Measurements from ENCODE around the gene PHF21A. TPM values are rescaled to one million over a fixed set of nuclear protein-coding genes. Genes with fewer than 3 reads are reported as not detected.

PHF21A gene
- total RNA-seq, 4 donors from 2014 or later = 8.9 to 118 (median 34.4) TPM

DNA sequence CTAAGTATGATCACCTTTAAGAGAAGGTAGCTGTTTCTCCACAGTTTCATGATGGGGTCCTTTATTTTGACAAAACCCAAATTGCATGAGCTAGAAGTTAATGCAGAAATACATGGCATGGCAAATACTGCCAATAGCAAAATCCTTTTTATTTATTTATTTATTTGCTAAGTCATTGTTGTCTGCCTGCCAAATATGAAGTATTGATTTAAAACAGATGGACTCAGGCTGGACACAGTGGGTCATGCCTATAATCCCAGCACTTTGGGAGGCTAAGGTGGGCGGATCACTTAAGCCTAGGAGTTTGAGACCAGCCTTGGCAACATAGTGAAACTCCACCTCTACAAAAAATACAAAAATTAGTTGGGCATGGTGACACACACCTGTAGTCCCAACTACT is 146.4 kb downstream of the PHF21A start:
- Histone ChIP-seq H3K4me3 (no peak overlapping the region), H3K9me3 (no peaks in the 10 kb centered on the region), H3K27me3 (no peaks in the 10 kb centered on the region), H3K36me3 (peaks cover 0 to 47% (median 2%) of the 10 kb centered on the region in 3 donors), H3K4me1 (no peaks in the 10 kb centered on the region), H3K27ac (no peak overlapping the region)
- DNase-seq = no peak
- TF ChIP-seq POLR2A (IDR thresholded peaks at IDR 0.05) (no peak), CTCF (IDR thresholded peaks at IDR 0.05) (no peak)

DNA sequence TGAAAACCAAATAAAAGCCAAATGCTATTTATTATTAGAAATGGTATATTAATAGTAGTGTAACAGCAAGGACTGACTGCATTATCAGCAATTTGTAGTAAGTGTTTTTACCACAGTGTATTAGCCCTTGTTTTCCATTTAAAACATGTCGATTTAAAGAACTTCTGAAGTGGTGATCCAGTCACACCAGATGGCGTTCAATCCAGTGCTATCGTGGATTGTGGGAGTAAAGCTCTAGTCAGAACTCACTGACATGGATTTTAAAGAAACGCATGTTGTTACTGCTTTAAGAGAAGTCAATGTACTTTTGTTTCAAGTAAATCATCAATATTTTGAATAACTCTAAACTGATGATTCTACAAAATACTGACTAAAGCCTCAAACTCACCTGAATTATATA is 147.7 kb downstream of the PHF21A start:
- H3K4me1 ChIP-seq = no peaks in the 10 kb centered on the region
- no peaks in the 10 kb centered on the region for H3K9me3 ChIP-seq
- TF ChIP-seq POLR2A (IDR thresholded peaks at IDR 0.05) = no peak
- TF ChIP-seq CTCF (IDR thresholded peaks at IDR 0.05) = no peak
- H3K4me3 ChIP-seq = no peak overlapping the region
- H3K27me3 ChIP-seq = no peaks in the 10 kb centered on the region
- H3K36me3 ChIP-seq = peaks cover 0 to 45% (median 2%) of the 10 kb centered on the region in 3 donors
- DNase-seq = no peak
- no peak overlapping the region for H3K27ac ChIP-seq

- Histone ChIP-seq H3K27me3 (no peaks in the 10 kb centered on the region), H3K36me3 (peaks cover 0 to 44% (median 2%) of the 10 kb centered on the region in 3 donors), H3K27ac (no peak overlapping the region), H3K4me1 (no peaks in the 10 kb centered on the region), H3K9me3 (no peaks in the 10 kb centered on the region), H3K4me3 (no peak overlapping the region)
- TF ChIP-seq CTCF (IDR thresholded peaks at IDR 0.05) = no peak
- TF ChIP-seq POLR2A (IDR thresholded peaks at IDR 0.05) = no peak
- DNase-seq = no peak
Observed at GRCh38 chr11:45968901-45969300, 152.4 kb downstream of the PHF21A start.

- TF ChIP-seq CTCF (IDR thresholded peaks at IDR 0.05) (no peak), POLR2A (IDR thresholded peaks at IDR 0.05) (no peak)
- Histone ChIP-seq H3K36me3 (peaks cover 0 to 44% (median 2%) of the 10 kb centered on the region in 3 donors), H3K4me1 (no peaks in the 10 kb centered on the region), H3K9me3 (no peaks in the 10 kb centered on the region), H3K4me3 (no peak overlapping the region), H3K27me3 (no peaks in the 10 kb centered on the region), H3K27ac (no peak overlapping the region)
- DNase-seq = no peak
Observed at GRCh38 chr11:45967506-45967905, 153.7 kb downstream of the PHF21A start.

DNA sequence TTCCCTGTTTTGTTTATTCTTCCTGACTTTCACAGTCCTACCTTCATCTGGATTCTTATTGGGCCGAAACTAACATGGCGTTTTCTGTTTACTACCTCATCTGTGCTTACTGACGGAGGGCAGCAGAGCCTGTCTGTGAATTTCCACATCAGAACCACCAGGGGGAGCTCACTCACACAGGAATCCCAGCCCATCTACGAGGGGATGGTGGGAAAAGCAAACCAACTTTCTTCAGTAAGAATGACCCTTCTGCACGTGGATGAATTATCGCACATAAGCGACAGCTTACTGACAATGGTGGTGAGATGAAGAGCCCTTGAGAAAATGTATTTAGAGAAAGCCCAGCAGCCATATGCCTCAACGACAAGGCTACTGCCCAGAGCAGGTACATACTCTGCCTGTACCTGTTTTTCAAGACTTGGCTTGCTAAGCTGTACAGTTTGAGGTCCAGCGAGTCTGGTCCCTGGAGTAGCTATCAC is 156.3 kb downstream of the PHF21A start:
- Histone ChIP-seq H3K9me3 (no peaks in the 10 kb centered on the region), H3K4me1 (no peaks in the 10 kb centered on the region), H3K27ac (no peak overlapping the region), H3K27me3 (no peaks in the 10 kb centered on the region), H3K36me3 (peaks cover 0 to 32% (median 0%) of the 10 kb centered on the region in 3 donors), H3K4me3 (no peak overlapping the region)
- TF ChIP-seq POLR2A (IDR thresholded peaks at IDR 0.05) (no peak), CTCF (IDR thresholded peaks at IDR 0.05) (peak; percentile 62 to 89 (median 85))
- DNase-seq = peak in 2 of 3 donors; percentile 37 to 72

- H3K36me3 ChIP-seq = peaks cover 0 to 6% (median 0%) of the 10 kb centered on the region in 3 donors
- DNase-seq = no peak
- H3K27ac ChIP-seq = no peak overlapping the region
Observed at GRCh38 chr11:45961751-45962240, 159.5 kb downstream of the PHF21A start.

More at GRCh38 chr11:45961751-45962240, 159.5 kb downstream of the PHF21A start:
- Histone ChIP-seq H3K9me3 (no peaks in the 10 kb centered on the region), H3K27me3 (no peaks in the 10 kb centered on the region), H3K4me1 (no peaks in the 10 kb centered on the region), H3K4me3 (no peak overlapping the region)
- TF ChIP-seq CTCF (IDR thresholded peaks at IDR 0.05) = no peak
- TF ChIP-seq POLR2A (IDR thresholded peaks at IDR 0.05) = no peak
